Transverse colon (tissue), 4 donors: Measurements from ENCODE around the gene CYREN. TPM values are rescaled to one million over a fixed set of nuclear protein-coding genes. Genes with fewer than 3 reads are reported as not detected.

ENCODE experiments used
- DNase-seq: peaks from one replicate; pipeline ENCODE4 v3.0.0-alpha.2; 2019
- H3K27ac ChIP-seq, 4 donors: fragments of 200-600 bp; sonication (generic); 2 replicates each; pipeline ENCODE4 v1.5.1; 2016 to 2018; ENCODE audit warnings: inconsistent platforms in 4 of 4
- H3K27me3 ChIP-seq: fragments of 200-600 bp; sonication (generic); 2 replicates; pipeline ENCODE4 v1.5.1; 2017; ENCODE audit warnings: inconsistent platforms
- H3K36me3 ChIP-seq, 4 donors: fragments of 200-600 bp; sonication (generic); 2 replicates each; pipeline ENCODE4 v1.5.1; 2017 to 2019; ENCODE audit warnings: inconsistent platforms in 4 of 4
- H3K4me1 ChIP-seq, 4 donors: fragments of 200-600 bp; sonication (generic); 2 replicates each; pipeline ENCODE4 v1.5.1; 2017 to 2020; ENCODE audit warnings: inconsistent platforms in 4 of 4
- H3K4me3 ChIP-seq, 4 donors: fragments of 200-600 bp; sonication (generic); 1 replicate in 1 of 4; 2 replicates in 3 of 4; pipeline versions ENCODE4 v1.5.1 to v1.6.1; 2017 to 2019; ENCODE audit warnings: inconsistent platforms in 4 of 4
- H3K9me3 ChIP-seq, 2 donors: fragments of 200-600 bp; sonication (generic); 2 replicates each; pipeline ENCODE4 v1.5.1; 2017 to 2019; ENCODE audit warnings: inconsistent platforms in 2 of 2
- CTCF ChIP-seq, 5 experiments: fragments of 200-600 bp in 3 of 5; fragments of 450-650 bp in 2 of 5; sonication (generic) in 3 of 5; IDR thresholded peaks; 1 replicate in 2 of 5; 2 replicates in 3 of 5; pipeline ENCODE4 v1.5.1; 2016 to 2017; ENCODE audit warnings: antibody characterized with exemption in 5 of 5, inconsistent platforms in 3 of 5, mild to moderate bottlenecking in 2 of 5, moderate library complexity in 1 of 5
- EP300 ChIP-seq: sonication (generic); formaldehyde crosslinking; IDR thresholded peaks from one replicate; pipeline ENCODE4 v1.6.1; 2017; ENCODE audit warnings: antibody characterized with exemption, low read depth
- POLR2A ChIP-seq: fragments of 450-650 bp; IDR thresholded peaks from one replicate; pipeline ENCODE4 v1.6.1; 2016; ENCODE audit warnings: antibody characterized with exemption, mild to moderate bottlenecking, moderate library complexity
- POLR2AphosphoS5 ChIP-seq, 3 donors: sonication (generic); formaldehyde crosslinking; IDR thresholded peaks; one replicate each; pipeline ENCODE4 v1.6.1; 2016; ENCODE audit warnings: antibody characterized with exemption in 3 of 3
- WGBS, 2 donors: methylation state at CpG; one replicate each; pipeline ENCODE4 v1.1.5; 2018; ENCODE audit warnings: low coverage in 1 of 2; 5-methylcytosine and 5-hydroxymethylcytosine counted together
- in situ Hi-C, 4 donors: fragments of 200-750 bp; cut with MboI; loops; one replicate each; pipeline versions ENCODE4 v1.15.0 to v1.15.1; 2017; ENCODE audit warnings: low sequenced_read_pairs in 3 of 4, low pct_ligation_motif_present in 1 of 4, low pct_unique_long_range_greater_than_20kb in 1 of 4
- intact Hi-C: fragments of 100-400 bp; cut with DNase I; formaldehyde crosslinking; loops from one replicate; pipeline ENCODE4 v1.15.1; 2023; ENCODE audit warnings: low total_unique reads
- total RNA-seq, 4 donors: library from RNA; depleted of rRNA; stranded (reverse); fragments of >200 nt; gene quantifications; one replicate each; pipeline ENCODE4 v1.1.0, GENCODE V29; 2016

CYREN gene
- 10 to 100 TPM; 30.8 to 88.3 (median 37.8) TPM for total RNA-seq

- 1% methylated on average over 50 of the region's 77 CpGs; no CpG with 5 or more reads in 1 of the 2 donors for WGBS, 2 donors
- H3K4me1 ChIP-seq = peaks cover 13 to 36% (median 25%) of the 10 kb centered on the region in 4 donors
- in situ Hi-C loops = loop anchor here in 2 of 4 donors (25.0 kb wide), 2 partner anchors 483 to 508 kb away; no protein-coding TSS in a partner anchor
Observed at GRCh38 chr7:135170274-135170997, at the start of gene CYREN. Gene CYREN, minus strand, starts transcription at chr7:135170707. Its CDS starts 1,785 bp downstream, at chr7:135168922.

GRCh38 chr7:135217645-135218509 lies 47.4 kb upstream of the CYREN start:
- intact Hi-C loops (no loop called here), in situ Hi-C loops (no loop called here)
- no peaks in the 10 kb centered on the region for H3K27me3 ChIP-seq
- H3K36me3 ChIP-seq = no peaks in the 10 kb centered on the region
- 61% methylated on average over 5 of the region's 5 CpGs for WGBS, 2 donors
- H3K27ac ChIP-seq = peak overlapping the region in 1 of 4 donors; percentile 47
- H3K4me1 ChIP-seq = peaks cover 0 to 12% (median 4%) of the 10 kb centered on the region in 4 donors
- DNase-seq = no peak
- no peaks in the 10 kb centered on the region for H3K9me3 ChIP-seq
- H3K4me3 ChIP-seq = no peak overlapping the region
- TF ChIP-seq POLR2AphosphoS5 (IDR thresholded peaks at IDR 0.05) = no peak
- no peak for TF ChIP-seq EP300
- TF ChIP-seq POLR2A = no peak
- TF ChIP-seq CTCF (IDR thresholded peaks at IDR 0.05) = no peak

More at GRCh38 chr7:135170274-135170997, at the start of gene CYREN:
- no peaks in the 10 kb centered on the region for H3K27me3 ChIP-seq
- intact Hi-C loops = loop anchor here (2.0 kb wide), 1 partner anchor 182 kb away; no protein-coding TSS in a partner anchor
- H3K36me3 ChIP-seq = peaks cover 0 to 10% (median 0%) of the 10 kb centered on the region in 4 donors
- no peaks in the 10 kb centered on the region for H3K9me3 ChIP-seq
- peak within 1 kb of the TSS; percentile 92 to 97 (median 96) for H3K27ac ChIP-seq
- H3K4me3 ChIP-seq = peak within 1 kb of the TSS; percentile 60 to 83 (median 69)
- TF ChIP-seq POLR2AphosphoS5 (IDR thresholded peaks at IDR 0.05) = peak; percentile 63 to 87 (median 76)
- no peak for TF ChIP-seq EP300
- TF ChIP-seq CTCF (IDR thresholded peaks at IDR 0.05) = peak; percentile 61 to 77 (median 72)
- TF ChIP-seq POLR2A = peak; percentile 77
- peak; percentile 96 for DNase-seq

GRCh38 chr7:135215698-135216097 lies 45.2 kb upstream of the CYREN start:
- no peak overlapping the region for H3K27ac ChIP-seq
- intact Hi-C loops (no loop called here), in situ Hi-C loops (no loop called here)
- no peak for TF ChIP-seq EP300
- no peak for TF ChIP-seq POLR2AphosphoS5 (IDR thresholded peaks at IDR 0.05)
- 47 to 79% methylated on average over 3 of the region's 3 CpGs for WGBS, 2 donors
- no peaks in the 10 kb centered on the region for H3K36me3 ChIP-seq
- H3K4me1 ChIP-seq = peaks cover 0 to 12% (median 8%) of the 10 kb centered on the region in 4 donors
- H3K4me3 ChIP-seq = no peak overlapping the region
- H3K27me3 ChIP-seq = no peaks in the 10 kb centered on the region
- no peak for DNase-seq
- H3K9me3 ChIP-seq = no peaks in the 10 kb centered on the region

GRCh38 chr7:135215180-135215579 lies 44.7 kb upstream of the CYREN start:
- no peak overlapping the region for H3K27ac ChIP-seq
- no peaks in the 10 kb centered on the region for H3K27me3 ChIP-seq
- in situ Hi-C loops = no loop called here
- H3K4me3 ChIP-seq = no peak overlapping the region
- H3K4me1 ChIP-seq = peaks cover 0 to 17% (median 12%) of the 10 kb centered on the region in 4 donors
- H3K9me3 ChIP-seq = no peaks in the 10 kb centered on the region
- intact Hi-C loops = no loop called here
- no peak for TF ChIP-seq EP300
- TF ChIP-seq POLR2A = no peak
- no peak for TF ChIP-seq POLR2AphosphoS5 (IDR thresholded peaks at IDR 0.05)
- no peak for TF ChIP-seq CTCF (IDR thresholded peaks at IDR 0.05)
- WGBS, 2 donors = 86 to 89% methylated on average over 1 to 4 of the region's 4 CpGs
- DNase-seq = no peak
- no peaks in the 10 kb centered on the region for H3K36me3 ChIP-seq
